ENCODE data around the gene ZNF467. TPM values are rescaled to one million over a fixed set of nuclear protein-coding genes. Genes with fewer than 3 reads are reported as not detected.

Gene ZNF467
- total RNA-seq, 1 experiment from 2014 or later = 18.1 TPM

GRCh38 chr7:149790146-149790548 is 16.8 kb upstream of the ZNF467 start:
- Histone ChIP-seq H3K36me3 (ENCODE audit: control insufficient read depth, insufficient read depth, low read length) (no peaks in the 10 kb centered on the region), H3K4me3 (ENCODE audit: low read depth in 2 of 2, low read length in 2 of 2) (no peak overlapping the region), H3K27me3 (ENCODE audit: control insufficient read depth, insufficient read depth, low read length) (no peaks in the 10 kb centered on the region), H3K4me1 (ENCODE audit: control insufficient read depth, insufficient read depth, low read length) (no peaks in the 10 kb centered on the region), H3K9me3 (ENCODE audit: control insufficient read depth, insufficient read depth, low read depth, low read length) (no peaks in the 10 kb centered on the region), H3K27ac (ENCODE audit: low read length) (no peak overlapping the region)
- DNase-seq (ENCODE audit: low read depth, low spot score) (no peak), ATAC-seq (no peak)
- CTCF ChIA-PET = interaction anchor here (0.7 to 0.8 kb wide), 3 partner anchors 16 to 45 kb away, joined by 3 to 4 read pairs (median 3); no protein-coding TSS in a partner anchor
- POLR2A ChIA-PET = no interaction called here
- in situ Hi-C loops (cut with HindIII; ENCODE audit: low pct_unique_long_range_greater_than_20kb, low sequenced_read_pairs) (no loop called here), intact Hi-C loops (cut with micrococcal nuclease; ENCODE audit: unreplicated experiment) (no loop called here)
- no TSS peak for BruUV-seq (replicated peaks)
- TF ChIP-seq SIN3A (IDR thresholded peaks at IDR 0.05; ENCODE audit: borderline replicate concordance, insufficient read depth, low read depth, low read length) (no peak), TCF7L2 (IDR thresholded peaks at IDR 0.05; ENCODE audit: low read depth, low read length) (no peak), REST (IDR thresholded peaks at IDR 0.05; ENCODE audit: insufficient read depth in 1 of 2, low read depth in 2 of 2, low read length in 1 of 2) (no peak), POLR2AphosphoS5 (IDR thresholded peaks at IDR 0.05; ENCODE audit: low read depth, low read length) (no peak), CTCF (IDR thresholded peaks at IDR 0.05) (no peak; the same call in 1 of the 2 replicates)

- intact Hi-C loops (cut with micrococcal nuclease; ENCODE audit: unreplicated experiment) (no loop called here), in situ Hi-C loops (cut with HindIII; ENCODE audit: low pct_unique_long_range_greater_than_20kb, low sequenced_read_pairs) (no loop called here)
- Histone ChIP-seq H3K27ac (ENCODE audit: low read length) (no peak overlapping the region), H3K4me1 (ENCODE audit: control insufficient read depth, insufficient read depth, low read length) (no peaks in the 10 kb centered on the region), H3K36me3 (ENCODE audit: control insufficient read depth, insufficient read depth, low read length) (no peaks in the 10 kb centered on the region), H3K27me3 (ENCODE audit: control insufficient read depth, insufficient read depth, low read length) (no peaks in the 10 kb centered on the region), H3K9me3 (ENCODE audit: control insufficient read depth, insufficient read depth, low read depth, low read length) (no peaks in the 10 kb centered on the region), H3K4me3 (ENCODE audit: low read depth in 2 of 2, low read length in 2 of 2) (no peak overlapping the region)
- ChIA-PET POLR2A (no interaction called here), CTCF (no interaction called here)
- TF ChIP-seq REST (IDR thresholded peaks at IDR 0.05; ENCODE audit: insufficient read depth in 1 of 2, low read depth in 2 of 2, low read length in 1 of 2) (no peak), TCF7L2 (IDR thresholded peaks at IDR 0.05; ENCODE audit: low read depth, low read length) (no peak), POLR2AphosphoS5 (IDR thresholded peaks at IDR 0.05; ENCODE audit: low read depth, low read length) (no peak), CTCF (IDR thresholded peaks at IDR 0.05) (no peak), SIN3A (IDR thresholded peaks at IDR 0.05; ENCODE audit: borderline replicate concordance, insufficient read depth, low read depth, low read length) (no peak)
- no TSS peak for BruUV-seq (replicated peaks)
- ATAC-seq (no peak; the same call in 1 of the 2 replicates), DNase-seq (ENCODE audit: low read depth, low spot score) (no peak)
Observed at GRCh38 chr7:149789101-149789500, 15.7 kb upstream of the ZNF467 start.

Data from Panc1 (cell line).